Liver (tissue), 9 donors: Measurements from ENCODE around the gene GCNT2. TPM values are rescaled to one million over a fixed set of nuclear protein-coding genes. Genes with fewer than 3 reads are reported as not detected.
"Not testable (repeated sequence)": the region's sequence is repeated elsewhere in the genome, so short reads cannot be mapped to it uniquely, and the experiment has no call there.

Source experiments
- DNase-seq: peaks from one replicate; pipeline ENCODE4 v3.0.0-alpha.2; 2017; ENCODE audit warnings: low spot score
- H3K27ac ChIP-seq, 2 donors: one replicate each; pipeline ENCODE4 v1.7.0; 2013; ENCODE audit warnings: inconsistent platforms in 2 of 2, low read length in 2 of 2, control low read depth in 1 of 2, low read depth in 1 of 2, mild to moderate bottlenecking in 1 of 2
- H3K27me3 ChIP-seq, 4 donors: one replicate each; pipeline versions ENCODE4 v1.6.1 to v1.7.0; 2013; ENCODE audit warnings: low read length in 3 of 4, inconsistent platforms in 1 of 4, mild to moderate bottlenecking in 1 of 4, moderate library complexity in 1 of 4; ENCODE audit not compliant: control insufficient read depth in 4 of 4, insufficient read depth in 4 of 4
- H3K36me3 ChIP-seq, 4 donors: one replicate each; pipeline versions ENCODE4 v1.6.1 to v1.7.0; 2013; ENCODE audit warnings: low read length in 3 of 4, mild to moderate bottlenecking in 3 of 4, low read depth in 1 of 4, moderate library complexity in 1 of 4; ENCODE audit not compliant: control insufficient read depth in 4 of 4, insufficient read depth in 3 of 4
- H3K4me1 ChIP-seq, 4 donors: one replicate each; pipeline versions ENCODE4 v1.6.1 to v1.7.0; 2013; ENCODE audit warnings: low read length in 3 of 4, mild to moderate bottlenecking in 3 of 4, moderate library complexity in 1 of 4; ENCODE audit not compliant: control insufficient read depth in 4 of 4, insufficient read depth in 4 of 4
- H3K4me3 ChIP-seq, 3 donors: one replicate each; pipeline versions ENCODE4 v1.6.1 to v1.7.0; 2013; ENCODE audit warnings: low read length in 3 of 3, control low read depth in 1 of 3, low read depth in 1 of 3, mild to moderate bottlenecking in 1 of 3
- H3K9ac ChIP-seq, 2 donors: one replicate each; pipeline ENCODE4 v1.7.0; 2013; ENCODE audit warnings: low read length in 2 of 2, mild to moderate bottlenecking in 2 of 2, moderate library complexity in 2 of 2, control low read depth in 1 of 2, low read depth in 1 of 2
- H3K9me3 ChIP-seq, 4 donors: one replicate each; pipeline versions ENCODE4 v1.6.1 to v1.7.0; 2013; ENCODE audit warnings: low read length in 3 of 4; ENCODE audit not compliant: control insufficient read depth in 4 of 4
- ATF3 ChIP-seq: IDR thresholded peaks from 2 replicates; pipeline ENCODE4 v1.6.1; 2016; ENCODE audit warnings: antibody characterized with exemption
- FOXA1 ChIP-seq: IDR thresholded peaks from 2 replicates; pipeline ENCODE4 v1.6.1; 2016; ENCODE audit warnings: antibody characterized with exemption
- HNF4A ChIP-seq, 2 donors: conservative IDR thresholded peaks; 2 replicates each; pipeline ENCODE4 v1.6.1; 2016; ENCODE audit warnings: antibody characterized with exemption in 2 of 2, mild to moderate bottlenecking in 2 of 2
- HNF4G ChIP-seq: IDR thresholded peaks from 2 replicates; pipeline ENCODE4 v1.6.1; 2016; ENCODE audit warnings: antibody characterized with exemption
- JUND ChIP-seq, 2 donors: IDR thresholded peaks; 2 replicates each; pipeline ENCODE4 v1.6.1; 2016; ENCODE audit warnings: antibody characterized with exemption in 2 of 2
- RAD21 ChIP-seq, 2 donors: IDR thresholded peaks; 2 replicates each; pipeline ENCODE4 v1.6.1; 2016; ENCODE audit warnings: antibody characterized with exemption in 2 of 2, mild to moderate bottlenecking in 2 of 2
- RXRA ChIP-seq, 2 donors: IDR thresholded peaks; 2 replicates each; pipeline ENCODE4 v1.6.1; 2017 to 2018; ENCODE audit warnings: antibody characterized with exemption in 2 of 2, mild to moderate bottlenecking in 1 of 2
- YY1 ChIP-seq: IDR thresholded peaks from 2 replicates; pipeline ENCODE4 v1.6.1; 2016; ENCODE audit warnings: antibody characterized with exemption, mild to moderate bottlenecking
- ZBTB33 ChIP-seq: IDR thresholded peaks from 2 replicates; pipeline ENCODE4 v1.6.1; 2016; ENCODE audit warnings: antibody characterized with exemption
- WGBS: extraction: QIAGEN DNeasy Blood & Tissue Kit; methylation state at CpG from one replicate; pipeline ENCODE4 v1.1.7; 2013; 5-methylcytosine and 5-hydroxymethylcytosine counted together
- polyA plus RNA-seq, 2 donors: library from polyadenylated mRNA; stranded (reverse) in 1 of 2; unstranded in 1 of 2; fragments of 200-250 nt in 1 of 2; fragments of >200 nt in 1 of 2; fragmentation: Nextera tagmentation in 1 of 2; extraction: Ambion mirVana in 1 of 2; gene quantifications; one replicate each; pipeline versions ENCODE4 v1.2.1 to v1.2.3, GENCODE V29; 2013 to 2015
- total RNA-seq, 2 donors: library from RNA; depleted of rRNA; stranded (reverse); fragments of >200 nt; gene quantifications; one replicate each; pipeline ENCODE4 v1.2.3, GENCODE V29; 2014
- donor health status: healthy.
- donor health status: healthy.
- donor health status: healthy.
- donor health status: healthy.
- donor health status: healthy.

GCNT2 gene
- total and polyA plus RNA-seq, 4 donors: 2.8 to 16.7 (median 4.2) TPM

GRCh38 chr6:10529231-10529801, 8.2 kb downstream of the GCNT2 start:
- Histone ChIP-seq H3K9ac (peak overlapping the region; percentile 40 to 93), H3K36me3 (no peaks in the 10 kb centered on the region), H3K4me1 (peaks cover 1 to 31% (median 18%) of the 10 kb centered on the region in 4 donors), H3K27me3 (no peaks in the 10 kb centered on the region), H3K4me3 (peak overlapping the region; percentile 71 to 74 (median 73)), H3K9me3 (no peaks in the 10 kb centered on the region), H3K27ac (peak overlapping the region; percentile 80 to 91)
- no peak for DNase-seq
- 27% methylated on average over 16 of the region's 16 CpGs for WGBS
- TF ChIP-seq YY1: no peak
- peak in 1 of 2 donors; percentile 34 for TF ChIP-seq HNF4A (conservative IDR thresholded peaks at IDR 0.05)

GRCh38 chr6:10529828-10530374, 8.8 kb downstream of the GCNT2 start:
- WGBS: 51% methylated on average over 13 of the region's 13 CpGs
- Histone ChIP-seq H3K4me3 (peak overlapping the region; percentile 71 to 74 (median 73)), H3K9ac (peak overlapping the region; percentile 40 to 93), H3K4me1 (peaks cover 1 to 34% (median 18%) of the 10 kb centered on the region in 4 donors), H3K27ac (peak overlapping the region; percentile 80 to 91)
- not testable (repeated sequence) for DNase-seq, H3K36me3 ChIP-seq, H3K9me3 ChIP-seq, H3K27me3 ChIP-seq
- TF ChIP-seq RXRA (IDR thresholded peaks at IDR 0.05): peak in 1 of 2 donors; percentile 11

GRCh38 chr6:10531503-10531902, 10.4 kb downstream of the GCNT2 start:
- no peak overlapping the region for H3K27ac ChIP-seq
- WGBS: 28% methylated on average over 1 of the region's 1 CpG
- H3K4me3 ChIP-seq: peak overlapping the region in 1 of 3 donors; percentile 28
- H3K9me3 ChIP-seq: no peaks in the 10 kb centered on the region
- H3K4me1 ChIP-seq: peaks cover 1 to 39% (median 18%) of the 10 kb centered on the region in 4 donors
- no peaks in the 10 kb centered on the region for H3K36me3 ChIP-seq
- TF ChIP-seq RXRA (IDR thresholded peaks at IDR 0.05) (no peak), HNF4G (no peak), JUND (IDR thresholded peaks at IDR 0.05) (no peak), FOXA1 (no peak)
- DNase-seq: no peak
- no peak overlapping the region for H3K9ac ChIP-seq
- no peaks in the 10 kb centered on the region for H3K27me3 ChIP-seq

GRCh38 chr6:10531942-10532341, 10.8 kb downstream of the GCNT2 start:
- H3K36me3 ChIP-seq: no peaks in the 10 kb centered on the region
- 75% methylated on average over 9 of the region's 9 CpGs for WGBS
- peaks cover 1 to 39% (median 18%) of the 10 kb centered on the region in 4 donors for H3K4me1 ChIP-seq
- TF ChIP-seq ATF3: no peak
- no peak for TF ChIP-seq HNF4A (conservative IDR thresholded peaks at IDR 0.05)
- TF ChIP-seq RXRA (IDR thresholded peaks at IDR 0.05): no peak
- TF ChIP-seq RAD21 (IDR thresholded peaks at IDR 0.05): no peak
- no peak for TF ChIP-seq ZBTB33
- H3K27ac ChIP-seq: no peak overlapping the region
- no peak overlapping the region for H3K4me3 ChIP-seq
- no peaks in the 10 kb centered on the region for H3K27me3 ChIP-seq
- no peak overlapping the region for H3K9ac ChIP-seq
- no peaks in the 10 kb centered on the region for H3K9me3 ChIP-seq
- no peak for DNase-seq
